NCI-H2107 (cell line): ENCODE results near the gene NHP2.
"Not testable (repeated sequence)": the region's sequence is repeated elsewhere in the genome, so short reads cannot be mapped to it uniquely, and the experiment has no call there.

Experiments used
- DNase-seq: peaks from one replicate; lab custom pipeline; 2025; lab: John Stamatoyannopoulos, UW

Gene NHP2

GRCh38 chr5:178153530-178154340 is at the start of gene NHP2:
TSS of gene NHP2 (minus strand) at chr5:178153885. CDS start at chr5:178153817, 68 bp downstream.
- DNase-seq, result peak; percentile 95

- no peak for DNase-seq
Measured at GRCh38 chr5:178202541-178202940, 48.9 kb upstream of the NHP2 start.

GRCh38 chr5:178201927-178202235 is 48.2 kb upstream of the NHP2 start:
- no peak for DNase-seq

- DNase-seq, result no peak
Measured at GRCh38 chr5:178201221-178201926, 47.7 kb upstream of the NHP2 start.

- DNase-seq, result no peak
Measured at GRCh38 chr5:178199581-178200434, 46.1 kb upstream of the NHP2 start.

GRCh38 chr5:178198706-178199105 is 45.0 kb upstream of the NHP2 start:
- DNase-seq, result no peak

- DNase-seq, result not testable (repeated sequence)
Measured at GRCh38 chr5:178198151-178198550, 44.5 kb upstream of the NHP2 start.

- DNase-seq, result no peak
Measured at GRCh38 chr5:178196986-178197385, 43.3 kb upstream of the NHP2 start.

GRCh38 chr5:178196281-178196812 is 42.7 kb upstream of the NHP2 start:
- DNase-seq, result no peak

GRCh38 chr5:178194026-178194425 is 40.3 kb upstream of the NHP2 start:
- no peak for DNase-seq

GRCh38 chr5:178193251-178193809 is 39.6 kb upstream of the NHP2 start:
- no peak for DNase-seq

- DNase-seq, result no peak
Measured at GRCh38 chr5:178192787-178193186, 39.1 kb upstream of the NHP2 start.

GRCh38 chr5:178192244-178192643 is 38.6 kb upstream of the NHP2 start:
- DNase-seq, result no peak

GRCh38 chr5:178191661-178192060 is 38.0 kb upstream of the NHP2 start:
- DNase-seq, result no peak

GRCh38 chr5:178189433-178189832 is 35.7 kb upstream of the NHP2 start:
- DNase-seq, result no peak

- DNase-seq, result no peak
Measured at GRCh38 chr5:178187014-178187413, 33.3 kb upstream of the NHP2 start, which contains the start of gene GMCL2. TSS of gene GMCL2 (minus strand) at chr5:178187371. CDS start at chr5:178187299, 72 bp downstream.

GRCh38 chr5:178186427-178186826 is 32.7 kb upstream of the NHP2 start:
- DNase-seq, result no peak

- no peak for DNase-seq
Measured at GRCh38 chr5:178182158-178182876, 28.6 kb upstream of the NHP2 start.

- no peak for DNase-seq
Measured at GRCh38 chr5:178180141-178180863, 26.6 kb upstream of the NHP2 start.

- no peak for DNase-seq
Measured at GRCh38 chr5:178177569-178177968, 23.9 kb upstream of the NHP2 start.

GRCh38 chr5:178176791-178177190 is 23.1 kb upstream of the NHP2 start:
- no peak for DNase-seq
